NCI-H2227 (cell line): ENCODE results near the gene OCSTAMP.

Experiments
- DNase-seq: peaks from one replicate; lab custom pipeline; 2025; ENCODE audit not compliant: unreplicated experiment; lab: John Stamatoyannopoulos, UW

OCSTAMP gene

GRCh38 chr20:46520976-46521579, 29.4 kb downstream of the OCSTAMP start:
- peak; percentile 71 for DNase-seq

GRCh38 chr20:46520540-46520939, 29.9 kb downstream of the OCSTAMP start:
- DNase-seq: no peak

- no peak for DNase-seq
Observed at GRCh38 chr20:46519471-46520068, 30.9 kb downstream of the OCSTAMP start.

GRCh38 chr20:46512943-46513844, 37.3 kb downstream of the OCSTAMP start, which contains the start of gene ZNF334:
ZNF334 (minus strand) TSS chr20:46513559; CDS start chr20:46512102, 1,457 bp downstream.
- DNase-seq: peak; percentile 92

- no peak for DNase-seq
Observed at GRCh38 chr20:46509523-46509922, 40.9 kb downstream of the OCSTAMP start.

- no peak for DNase-seq
Observed at GRCh38 chr20:46507760-46508407, 42.6 kb downstream of the OCSTAMP start.

- DNase-seq: no peak
Observed at GRCh38 chr20:46505506-46505905, 44.9 kb downstream of the OCSTAMP start.

GRCh38 chr20:46501961-46502360, 48.5 kb downstream of the OCSTAMP start:
- no peak for DNase-seq

- DNase-seq: no peak
Observed at GRCh38 chr20:46501337-46501942, 49.0 kb downstream of the OCSTAMP start.

GRCh38 chr20:46494077-46494476, 56.4 kb downstream of the OCSTAMP start:
- no peak for DNase-seq

- DNase-seq: no peak
Observed at GRCh38 chr20:46491354-46491753, 59.1 kb downstream of the OCSTAMP start.
